Hepatocyte (in vitro differentiated cells): ENCODE data around the gene SLC2A13.

Experiments
- EZH2 ChIP-seq: fragments of 200-600 bp; sonication (generic); IDR thresholded peaks from 2 replicates; pipeline ENCODE4 v1.6.1; 2016; ENCODE audit warnings: antibody characterized with exemption, mild to moderate bottlenecking, borderline replicate concordance
- TF ChIP-seq, protein P1 (sequence below): fragments of 200-600 bp; sonication (generic); IDR thresholded peaks from 2 replicates; pipeline ENCODE4 v1.5.1; 2016; ENCODE audit warnings: antibody characterized with exemption, mild to moderate bottlenecking; ENCODE audit not compliant: poor library complexity

GRCh38 chr12:39866135-39866534, 239.7 kb downstream of the SLC2A13 start:
- TF ChIP-seq, protein P1, sequence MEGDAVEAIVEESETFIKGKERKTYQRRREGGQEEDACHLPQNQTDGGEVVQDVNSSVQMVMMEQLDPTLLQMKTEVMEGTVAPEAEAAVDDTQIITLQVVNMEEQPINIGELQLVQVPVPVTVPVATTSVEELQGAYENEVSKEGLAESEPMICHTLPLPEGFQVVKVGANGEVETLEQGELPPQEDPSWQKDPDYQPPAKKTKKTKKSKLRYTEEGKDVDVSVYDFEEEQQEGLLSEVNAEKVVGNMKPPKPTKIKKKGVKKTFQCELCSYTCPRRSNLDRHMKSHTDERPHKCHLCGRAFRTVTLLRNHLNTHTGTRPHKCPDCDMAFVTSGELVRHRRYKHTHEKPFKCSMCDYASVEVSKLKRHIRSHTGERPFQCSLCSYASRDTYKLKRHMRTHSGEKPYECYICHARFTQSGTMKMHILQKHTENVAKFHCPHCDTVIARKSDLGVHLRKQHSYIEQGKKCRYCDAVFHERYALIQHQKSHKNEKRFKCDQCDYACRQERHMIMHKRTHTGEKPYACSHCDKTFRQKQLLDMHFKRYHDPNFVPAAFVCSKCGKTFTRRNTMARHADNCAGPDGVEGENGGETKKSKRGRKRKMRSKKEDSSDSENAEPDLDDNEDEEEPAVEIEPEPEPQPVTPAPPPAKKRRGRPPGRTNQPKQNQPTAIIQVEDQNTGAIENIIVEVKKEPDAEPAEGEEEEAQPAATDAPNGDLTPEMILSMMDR, result no peak
- TF ChIP-seq EZH2, result no peak
